GM12801 (cell line): Measurements from ENCODE around the gene RGL2.

ENCODE experiments used
- TF ChIP-seq, protein P1 (sequence below): IDR thresholded peaks from one replicate; pipeline ENCODE4 v1.5.1; 2011; ENCODE audit warnings: control low read depth; ENCODE audit not compliant: insufficient read length; ENCODE audit errors: extremely low read depth

Gene RGL2

DNA sequence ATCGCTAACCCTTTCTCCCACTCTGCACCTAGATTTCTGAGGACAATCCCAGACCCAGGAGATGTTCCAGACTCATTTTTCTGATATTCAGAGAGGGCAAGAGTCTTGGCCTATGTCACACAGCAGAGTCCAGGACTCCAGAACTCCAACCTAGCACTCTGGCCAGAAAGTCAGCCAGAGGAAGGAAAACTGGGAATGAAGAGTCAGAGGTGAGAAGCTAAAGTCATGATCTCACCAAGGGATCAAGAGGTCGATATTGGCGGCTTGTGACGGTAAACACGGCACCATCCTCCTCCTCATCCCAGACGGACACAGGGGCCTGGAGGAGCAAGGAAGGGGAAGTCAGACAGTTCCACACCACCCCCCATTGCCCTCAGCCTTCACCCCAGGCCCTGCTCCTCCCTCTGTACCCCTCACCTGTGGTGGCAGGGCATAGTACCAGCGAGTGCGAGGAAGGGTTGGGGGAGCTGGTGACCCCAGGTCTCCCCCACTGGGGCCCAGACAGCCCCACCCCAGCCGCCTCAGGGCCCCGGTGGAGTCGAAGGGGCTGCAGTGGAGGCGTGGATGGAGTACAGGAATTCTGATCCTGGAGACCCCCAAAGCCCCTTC lies 1.8 kb downstream of the RGL2 start:
- TF ChIP-seq, protein P1, sequence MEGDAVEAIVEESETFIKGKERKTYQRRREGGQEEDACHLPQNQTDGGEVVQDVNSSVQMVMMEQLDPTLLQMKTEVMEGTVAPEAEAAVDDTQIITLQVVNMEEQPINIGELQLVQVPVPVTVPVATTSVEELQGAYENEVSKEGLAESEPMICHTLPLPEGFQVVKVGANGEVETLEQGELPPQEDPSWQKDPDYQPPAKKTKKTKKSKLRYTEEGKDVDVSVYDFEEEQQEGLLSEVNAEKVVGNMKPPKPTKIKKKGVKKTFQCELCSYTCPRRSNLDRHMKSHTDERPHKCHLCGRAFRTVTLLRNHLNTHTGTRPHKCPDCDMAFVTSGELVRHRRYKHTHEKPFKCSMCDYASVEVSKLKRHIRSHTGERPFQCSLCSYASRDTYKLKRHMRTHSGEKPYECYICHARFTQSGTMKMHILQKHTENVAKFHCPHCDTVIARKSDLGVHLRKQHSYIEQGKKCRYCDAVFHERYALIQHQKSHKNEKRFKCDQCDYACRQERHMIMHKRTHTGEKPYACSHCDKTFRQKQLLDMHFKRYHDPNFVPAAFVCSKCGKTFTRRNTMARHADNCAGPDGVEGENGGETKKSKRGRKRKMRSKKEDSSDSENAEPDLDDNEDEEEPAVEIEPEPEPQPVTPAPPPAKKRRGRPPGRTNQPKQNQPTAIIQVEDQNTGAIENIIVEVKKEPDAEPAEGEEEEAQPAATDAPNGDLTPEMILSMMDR: no peak

DNA sequence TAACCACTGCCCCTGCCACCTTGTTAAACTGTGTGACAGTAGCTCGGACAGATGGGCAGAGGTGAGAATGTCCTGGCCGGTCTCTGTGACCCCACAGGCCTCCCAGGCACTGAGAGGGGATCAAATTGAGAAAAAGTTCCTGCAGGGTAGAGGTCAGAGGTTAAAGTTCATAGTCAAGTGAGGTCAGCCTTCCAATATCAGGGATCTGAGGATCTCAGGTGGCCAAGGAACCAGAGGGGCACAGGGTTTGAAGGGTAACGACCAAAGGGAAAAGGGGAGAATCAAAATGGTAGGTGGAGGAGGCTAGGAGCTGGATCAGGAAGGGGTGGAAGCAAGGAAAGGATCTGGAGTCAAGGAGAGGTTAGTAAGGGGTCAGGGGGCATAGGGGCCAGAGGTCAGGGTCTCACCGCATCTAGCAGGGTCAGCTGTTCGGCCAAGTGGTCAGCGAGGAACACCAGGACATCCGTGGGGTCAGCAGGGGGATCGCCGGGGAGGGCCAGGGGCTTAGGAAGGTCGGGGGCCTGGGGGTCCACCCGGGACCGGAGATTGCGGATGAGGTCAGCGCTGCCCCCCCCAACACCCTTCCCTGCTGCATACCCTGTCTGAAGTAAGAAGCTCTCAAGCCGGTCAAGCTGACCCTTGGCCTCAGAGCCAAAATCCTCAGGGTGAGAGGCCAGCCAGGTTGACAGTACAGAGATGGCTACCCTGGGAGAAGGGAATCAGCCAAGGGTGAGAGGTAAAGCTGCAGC lies 2.9 kb downstream of the RGL2 start:
- TF ChIP-seq, protein P1: no peak

DNA sequence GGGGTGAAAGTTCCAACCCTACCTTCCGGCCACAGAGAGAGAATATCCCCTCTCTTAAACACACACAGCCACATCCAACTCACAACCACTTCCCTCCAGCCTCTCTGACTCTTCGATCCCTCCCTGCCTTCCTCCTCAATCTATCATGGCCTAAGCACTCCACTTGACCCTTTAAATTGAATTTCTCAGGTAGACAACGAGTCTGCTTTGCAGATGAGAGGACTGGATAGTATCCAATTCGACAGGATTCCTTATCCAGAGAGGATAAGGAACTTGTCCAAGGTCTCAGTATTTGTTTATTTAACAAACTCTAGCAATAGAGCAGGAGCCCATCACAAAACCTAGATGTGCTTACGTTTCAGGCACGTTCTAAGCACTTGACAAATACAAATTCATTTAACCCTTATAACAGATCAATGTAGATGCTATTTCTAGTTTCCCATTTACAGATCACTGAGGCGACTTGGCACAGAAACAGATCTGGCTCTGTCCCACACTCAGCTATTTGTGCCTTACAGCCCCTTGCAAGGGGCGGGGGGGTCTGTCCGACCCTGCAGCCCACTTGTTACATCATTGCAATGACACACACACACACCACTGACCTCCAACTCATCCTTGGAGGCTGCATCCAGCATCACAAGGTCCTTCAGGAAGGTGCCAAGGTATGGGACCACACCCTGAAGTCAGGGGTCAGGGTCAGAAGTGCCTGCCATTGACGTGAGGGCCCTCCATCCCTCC lies 4.5 kb downstream of the RGL2 start:
- TF ChIP-seq, protein P1: no peak

DNA sequence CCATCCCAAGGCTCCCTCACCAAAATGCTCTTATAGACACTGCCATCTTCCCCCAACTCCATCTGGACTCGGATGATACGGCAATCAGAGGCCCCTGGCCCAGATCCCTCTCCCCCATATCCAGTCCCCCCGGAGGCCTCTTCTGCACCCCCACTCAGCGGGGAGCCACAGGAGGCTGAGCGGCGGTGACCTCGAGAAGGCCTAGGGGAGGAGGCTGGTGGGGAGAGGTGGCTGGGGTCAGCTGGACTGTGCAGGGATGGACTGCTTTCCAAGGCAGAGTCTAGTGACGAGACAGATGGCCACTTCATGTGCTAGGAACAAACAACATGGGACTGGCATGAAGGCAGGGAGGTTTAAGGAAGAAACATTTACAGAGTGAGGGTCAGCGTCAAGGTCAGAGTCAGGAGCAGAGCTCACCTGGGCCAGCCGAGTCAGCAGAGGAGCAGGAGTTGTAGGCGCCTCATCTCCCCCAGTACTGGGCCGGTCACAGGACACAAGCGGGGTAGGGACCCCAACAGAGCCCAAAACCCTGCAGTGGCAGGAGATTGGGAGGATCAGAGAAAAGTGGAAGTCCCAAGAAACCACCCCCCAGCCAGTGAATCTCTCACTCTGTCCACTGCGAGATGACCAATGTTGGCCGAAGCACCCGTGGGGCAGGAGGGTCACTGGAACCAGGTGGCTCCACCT lies 5.6 kb downstream of the RGL2 start:
- TF ChIP-seq, protein P1: no peak

DNA sequence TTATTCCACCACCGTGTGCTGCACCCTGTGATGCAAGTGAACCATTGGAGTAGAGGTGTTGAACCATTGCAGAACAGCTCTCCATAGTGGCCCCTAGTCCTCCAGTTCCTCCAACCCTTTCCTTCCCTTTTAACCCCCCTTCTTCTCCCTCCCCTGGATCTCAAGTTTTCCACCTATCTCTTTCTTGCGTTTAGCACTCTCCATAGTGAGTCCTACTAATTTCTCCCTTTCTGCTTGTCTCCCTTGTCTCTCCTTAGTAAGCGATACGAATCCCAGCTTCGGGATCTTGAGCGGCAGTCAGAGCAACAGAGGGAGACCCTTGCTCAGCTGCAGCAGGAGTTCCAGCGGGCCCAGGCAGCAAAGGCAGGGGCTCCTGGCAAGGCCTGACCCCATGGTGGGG lies 8.3 kb downstream of the RGL2 start:
- TF ChIP-seq, protein P1: no peak

DNA sequence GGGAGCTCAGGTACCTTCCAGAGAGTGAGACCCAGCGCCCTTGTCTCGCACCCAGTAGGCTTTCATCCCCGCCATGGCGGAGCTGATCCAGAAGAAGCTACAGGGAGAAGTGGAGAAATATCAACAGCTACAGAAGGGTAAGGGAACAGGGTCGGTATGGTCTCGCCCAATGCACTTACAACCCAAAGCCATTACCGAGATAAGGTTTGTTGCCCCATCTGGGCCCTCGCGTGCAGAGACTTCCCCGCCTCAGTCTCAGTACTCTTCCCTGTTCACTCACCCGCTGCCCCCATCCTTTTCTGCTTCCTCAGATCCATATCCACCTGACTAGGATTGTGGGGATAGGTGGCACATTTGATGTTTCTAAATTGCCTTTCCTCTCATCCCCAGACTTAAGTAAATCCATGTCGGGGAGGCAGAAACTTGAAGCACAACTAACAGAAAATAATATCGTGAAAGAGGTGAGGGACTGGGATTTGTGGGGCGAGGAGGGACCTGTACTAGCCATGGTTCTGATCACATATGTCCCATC lies 8.9 kb downstream of the RGL2 start:
- TF ChIP-seq, protein P1: no peak
